ENCODE data around the gene GRIK5.

Gene GRIK5

DNA sequence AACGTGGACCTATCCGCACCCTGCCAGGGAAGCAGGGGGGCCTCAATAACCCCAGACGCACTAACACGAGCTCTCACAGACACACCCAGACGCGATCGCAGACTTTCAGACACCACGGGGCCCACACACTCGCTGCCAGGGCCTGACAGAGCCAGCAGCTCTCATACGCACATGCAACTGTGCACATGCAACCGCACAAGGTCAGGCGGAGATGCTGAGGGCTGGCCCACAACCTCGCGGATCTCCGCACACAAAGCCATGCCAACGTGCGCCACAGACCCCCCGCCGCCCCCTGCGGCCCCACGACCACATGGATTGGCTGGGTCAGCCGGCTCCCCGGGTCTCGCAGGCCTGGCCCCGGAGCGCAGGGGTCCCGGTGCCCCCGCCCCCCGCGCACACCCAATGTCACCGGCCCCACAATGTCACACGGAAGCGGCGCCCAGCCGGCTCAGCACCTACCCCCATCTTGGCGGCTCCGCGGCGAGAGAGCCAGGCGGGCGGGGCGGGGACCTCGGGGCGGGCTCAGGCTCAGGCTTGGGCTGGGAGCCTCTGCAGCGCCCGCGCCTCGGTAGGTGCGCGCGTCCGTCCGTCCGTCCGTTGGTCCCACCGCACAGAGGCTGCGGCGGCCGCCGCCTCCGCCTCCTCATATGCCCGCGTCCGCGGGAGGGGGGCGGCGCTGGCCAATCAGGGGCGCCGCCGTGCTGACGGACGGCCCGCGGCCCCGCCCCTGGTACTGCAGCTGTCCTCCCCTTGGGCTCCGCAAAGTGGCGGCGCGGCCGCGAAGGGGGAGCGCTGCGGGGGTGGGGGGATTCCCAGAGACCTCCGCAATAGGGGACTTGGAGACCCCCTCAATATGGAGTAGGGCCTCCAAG lies 76.2 kb downstream of the GRIK5 start, which contains the start of gene ATP1A3 (continued):
- TF ChIP-seq, protein P1, sequence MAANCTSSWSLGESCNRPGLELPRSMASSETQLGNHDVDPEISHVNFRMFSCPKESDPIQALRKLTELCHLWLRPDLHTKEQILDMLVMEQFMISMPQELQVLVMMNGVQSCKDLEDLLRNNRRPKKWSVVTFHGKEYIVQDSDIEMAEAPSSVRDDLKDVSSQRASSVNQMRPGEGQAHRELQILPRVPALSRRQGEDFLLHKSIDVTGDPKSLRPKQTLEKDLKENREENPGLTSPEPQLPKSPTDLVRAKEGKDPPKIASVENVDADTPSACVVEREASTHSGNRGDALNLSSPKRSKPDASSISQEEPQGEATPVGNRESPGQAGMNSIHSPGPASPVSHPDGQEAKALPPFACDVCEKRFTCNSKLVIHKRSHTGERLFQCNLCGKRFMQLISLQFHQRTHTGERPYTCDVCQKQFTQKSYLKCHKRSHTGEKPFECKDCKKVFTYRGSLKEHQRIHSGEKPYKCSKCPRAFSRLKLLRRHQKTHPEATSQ (tag by site-specific recombination; IDR thresholded peaks at IDR 0.05), result no peak
- TF ChIP-seq, protein P2, sequence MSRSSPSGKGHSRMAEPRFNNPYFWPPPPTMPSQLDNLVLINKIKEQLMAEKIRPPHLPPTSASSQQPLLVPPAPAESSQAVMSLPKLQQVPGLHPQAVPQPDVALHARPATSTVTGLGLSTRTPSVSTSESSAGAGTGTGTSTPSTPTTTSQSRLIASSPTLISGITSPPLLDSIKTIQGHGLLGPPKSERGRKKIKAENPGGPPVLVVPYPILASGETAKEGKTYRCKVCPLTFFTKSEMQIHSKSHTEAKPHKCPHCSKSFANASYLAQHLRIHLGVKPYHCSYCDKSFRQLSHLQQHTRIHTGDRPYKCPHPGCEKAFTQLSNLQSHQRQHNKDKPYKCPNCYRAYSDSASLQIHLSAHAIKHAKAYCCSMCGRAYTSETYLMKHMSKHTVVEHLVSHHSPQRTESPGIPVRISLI (tag by site-specific recombination; IDR thresholded peaks at IDR 0.05), result no peak
- TF ChIP-seq ZNF621 (tag by site-specific recombination; IDR thresholded peaks at IDR 0.05) (no peak), ZNF266 (tag by site-specific recombination; IDR thresholded peaks at IDR 0.05; ENCODE audit: low read depth) (0 out of 2 replicates have a peak, but pooled peaks have one; percentile 2), TCF7L2 (IDR thresholded peaks at IDR 0.05; ENCODE audit: borderline replicate concordance, low read depth, low read length) (no peak), ZBTB8A (tag by site-specific recombination; IDR thresholded peaks at IDR 0.05) (peak; percentile 44; the same call in 1 of the 2 replicates), ZNF629 (tag by site-specific recombination; IDR thresholded peaks at IDR 0.05) (no peak), ZNF514 (tag by site-specific recombination; IDR thresholded peaks at IDR 0.05) (no peak), ZNF133 (tag by site-specific recombination; IDR thresholded peaks at IDR 0.05) (no peak), ZFP41 (tag by site-specific recombination; IDR thresholded peaks at IDR 0.05; ENCODE audit: borderline replicate concordance) (no peak), ZNF202 (tag by site-specific recombination; IDR thresholded peaks at IDR 0.05; ENCODE audit: borderline replicate concordance) (no peak), KLF10 (tag by site-specific recombination; IDR thresholded peaks at IDR 0.05) (no peak), GLI2 (tag by site-specific recombination; IDR thresholded peaks at IDR 0.05; ENCODE audit: borderline replicate concordance, low read depth) (no peak), SP7 (tag by site-specific recombination; IDR thresholded peaks at IDR 0.05) (peak; percentile 27; the same call in 1 of the 2 replicates), ZNF416 (tag by site-specific recombination; IDR thresholded peaks at IDR 0.05) (no peak), BCL11B (tag by site-specific recombination; IDR thresholded peaks at IDR 0.05; ENCODE audit: low read depth) (no peak), ZNF585B (tag by site-specific recombination; IDR thresholded peaks at IDR 0.05) (no peak), ZSCAN16 (tag by site-specific recombination; IDR thresholded peaks at IDR 0.05) (no peak), MEIS1 (CRISPR knock-in tag; IDR thresholded peaks at IDR 0.05; ENCODE audit: borderline replicate concordance) (no peak), ZNF76 (tag by site-specific recombination; IDR thresholded peaks at IDR 0.05; ENCODE audit: borderline replicate concordance, low read depth) (peak; percentile 5; the same call in 1 of the 2 replicates), ZBTB17 (tag by site-specific recombination; IDR thresholded peaks at IDR 0.05) (peak; percentile 70), ZNF548 (tag by site-specific recombination; IDR thresholded peaks at IDR 0.05) (no peak), KLF9 (tag by site-specific recombination; IDR thresholded peaks at IDR 0.05; ENCODE audit: low read depth) (peak; percentile 43; the same call in 1 of the 2 replicates), ZNF426 (tag by site-specific recombination; IDR thresholded peaks at IDR 0.05) (no peak), ZNF121 (tag by site-specific recombination; IDR thresholded peaks at IDR 0.05) (no peak; the same call in 1 of the 2 replicates), ZNF324 (tag by site-specific recombination; IDR thresholded peaks at IDR 0.05) (no peak), ZXDB (tag by site-specific recombination; IDR thresholded peaks at IDR 0.05) (0 out of 2 replicates have a peak, but pooled peaks have one; percentile 22), ZNF501 (tag by site-specific recombination; IDR thresholded peaks at IDR 0.05) (no peak), MYNN (tag by site-specific recombination; IDR thresholded peaks at IDR 0.05; ENCODE audit: borderline replicate concordance) (no peak)
- TF ChIP-seq, protein P3, sequence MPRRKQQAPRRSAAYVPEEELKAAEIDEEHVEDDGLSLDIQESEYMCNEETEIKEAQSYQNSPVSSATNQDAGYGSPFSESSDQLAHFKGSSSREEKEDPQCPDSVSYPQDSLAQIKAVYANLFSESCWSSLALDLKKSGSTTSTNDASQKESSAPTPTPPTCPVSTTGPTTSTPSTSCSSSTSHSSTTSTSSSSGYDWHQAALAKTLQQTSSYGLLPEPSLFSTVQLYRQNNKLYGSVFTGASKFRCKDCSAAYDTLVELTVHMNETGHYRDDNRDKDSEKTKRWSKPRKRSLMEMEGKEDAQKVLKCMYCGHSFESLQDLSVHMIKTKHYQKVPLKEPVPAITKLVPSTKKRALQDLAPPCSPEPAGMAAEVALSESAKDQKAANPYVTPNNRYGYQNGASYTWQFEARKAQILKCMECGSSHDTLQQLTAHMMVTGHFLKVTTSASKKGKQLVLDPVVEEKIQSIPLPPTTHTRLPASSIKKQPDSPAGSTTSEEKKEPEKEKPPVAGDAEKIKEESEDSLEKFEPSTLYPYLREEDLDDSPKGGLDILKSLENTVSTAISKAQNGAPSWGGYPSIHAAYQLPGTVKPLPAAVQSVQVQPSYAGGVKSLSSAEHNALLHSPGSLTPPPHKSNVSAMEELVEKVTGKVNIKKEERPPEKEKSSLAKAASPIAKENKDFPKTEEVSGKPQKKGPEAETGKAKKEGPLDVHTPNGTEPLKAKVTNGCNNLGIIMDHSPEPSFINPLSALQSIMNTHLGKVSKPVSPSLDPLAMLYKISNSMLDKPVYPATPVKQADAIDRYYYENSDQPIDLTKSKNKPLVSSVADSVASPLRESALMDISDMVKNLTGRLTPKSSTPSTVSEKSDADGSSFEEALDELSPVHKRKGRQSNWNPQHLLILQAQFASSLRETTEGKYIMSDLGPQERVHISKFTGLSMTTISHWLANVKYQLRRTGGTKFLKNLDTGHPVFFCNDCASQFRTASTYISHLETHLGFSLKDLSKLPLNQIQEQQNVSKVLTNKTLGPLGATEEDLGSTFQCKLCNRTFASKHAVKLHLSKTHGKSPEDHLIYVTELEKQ (tag by site-specific recombination; IDR thresholded peaks at IDR 0.05; ENCODE audit: borderline replicate concordance), result no peak
- TF ChIP-seq, protein P4, sequence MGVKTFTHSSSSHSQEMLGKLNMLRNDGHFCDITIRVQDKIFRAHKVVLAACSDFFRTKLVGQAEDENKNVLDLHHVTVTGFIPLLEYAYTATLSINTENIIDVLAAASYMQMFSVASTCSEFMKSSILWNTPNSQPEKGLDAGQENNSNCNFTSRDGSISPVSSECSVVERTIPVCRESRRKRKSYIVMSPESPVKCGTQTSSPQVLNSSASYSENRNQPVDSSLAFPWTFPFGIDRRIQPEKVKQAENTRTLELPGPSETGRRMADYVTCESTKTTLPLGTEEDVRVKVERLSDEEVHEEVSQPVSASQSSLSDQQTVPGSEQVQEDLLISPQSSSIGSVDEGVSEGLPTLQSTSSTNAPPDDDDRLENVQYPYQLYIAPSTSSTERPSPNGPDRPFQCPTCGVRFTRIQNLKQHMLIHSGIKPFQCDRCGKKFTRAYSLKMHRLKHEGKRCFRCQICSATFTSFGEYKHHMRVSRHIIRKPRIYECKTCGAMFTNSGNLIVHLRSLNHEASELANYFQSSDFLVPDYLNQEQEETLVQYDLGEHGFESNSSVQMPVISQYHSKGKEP (tag by site-specific recombination; IDR thresholded peaks at IDR 0.05), result no peak; the same call in 1 of the 2 replicates
